Pancreas (tissue), 10 donors: Measurements from ENCODE around the gene TBX21. TPM values are rescaled to one million over a fixed set of nuclear protein-coding genes. Genes with fewer than 3 reads are reported as not detected.
A peak's percentile ranks its signal among the peaks of the same experiment; 100 is the strongest.
"Not testable (repeated sequence)": the region's sequence is repeated elsewhere in the genome, so short reads cannot be mapped to it uniquely, and the experiment has no call there.

Experiments used
- ATAC-seq, 4 donors: fragments of 200-7000 bp; cut with Tn5 transposase; one replicate each; pipeline versions ENCODE4 v1.8.0 to v1.9.1; 2020; ENCODE audit warnings: mild to moderate bottlenecking in 4 of 4, moderate library complexity in 4 of 4
- DNase-seq, 6 donors: peaks; one replicate each; pipeline ENCODE4 v3.0.0-alpha.2; 2020
- FAIRE-seq: peaks from 2 replicates; lab custom pipeline; 2012; peaks lifted over from hg19 to GRCh38; lab: Jason Lieb, UNC
- H3K27ac ChIP-seq, 4 donors: fragments of 200-600 bp; sonication (generic); 1 replicate in 3 of 4; 2 replicates in 1 of 4; pipeline versions ENCODE4 v1.5.0 to v1.8.0; 2020
- H3K27me3 ChIP-seq, 4 donors: fragments of 200-600 bp; one replicate each; pipeline ENCODE4 v1.8.0; 2021
- H3K36me3 ChIP-seq, 3 donors: fragments of 200-600 bp; sonication (generic) in 1 of 3; one replicate each; pipeline versions ENCODE4 v1.5.0 to v1.8.0; 2020 to 2021
- H3K4me1 ChIP-seq, 3 donors: fragments of 200-600 bp; one replicate each; pipeline ENCODE4 v1.8.0; 2021
- H3K4me3 ChIP-seq, 4 donors: fragments of 200-600 bp; sonication (generic) in 2 of 4; one replicate each; pipeline versions ENCODE4 v1.5.0 to v1.8.0; 2020 to 2021
- H3K9me3 ChIP-seq, 4 donors: fragments of 200-600 bp; one replicate each; pipeline ENCODE4 v1.8.0; 2021
- CTCF ChIP-seq, 4 donors: fragments of 200-600 bp; sonication (generic) in 3 of 4; IDR thresholded peaks; one replicate each; pipeline versions ENCODE4 v1.5.0 to v1.8.0; 2021; ENCODE audit warnings: antibody characterized with exemption in 4 of 4
- WGBS, 2 donors: extraction: QIAGEN DNeasy Blood & Tissue Kit; methylation state at CpG; one replicate each; pipeline ENCODE4 v1.1.7; 2013; 5-methylcytosine and 5-hydroxymethylcytosine counted together
- intact Hi-C, 3 donors: fragments of 100-400 bp; cut with DNase I; formaldehyde crosslinking; loops; one replicate each; pipeline versions ENCODE4 v1.11.1 to v1.14.2; 2022
- polyA plus RNA-seq, 2 donors: library from polyadenylated mRNA; stranded (reverse); fragments of 200-250 nt; gene quantifications; one replicate each; pipeline ENCODE4 v1.2.3, GENCODE V29; 2013
- total RNA-seq, 6 donors: library from RNA; stranded (reverse); fragmentation: NEBNext Ultra II Directional in 4 of 6; extraction: Animal tissue kit (Norgen Biotek cat#: 25700) in 4 of 6; gene quantifications; one replicate each; pipeline versions ENCODE4 v1.2.1 to v1.2.4, GENCODE V29; 2021 to 2023
- donor health status: healthy with polysubstance abuse.
- donor health status: DM: no; HTN: no; CAD: no; lungs with moderate emphysema.
- donor health status: DM: no; HTN: no; CAD: no.
- donor health status: control.
- donor health status: control.
- donor health status: Bipolar disorder and iron deficiency.
- donor health status: DM: yes; HTN: yes; CAD: no.
- donor health status: DM: no; HTN: no; CAD: no.
- donor health status: DM: no; HTN: no; CAD: no.
- donor health status: DM: yes; HTN: yes; CAD: no.

The TBX21 gene
- total and polyA plus RNA-seq, 8 donors, result 0.09 to 0.40 (median 0.17) TPM; not detected in 2

- peaks cover 0 to 10% (median 3%) of the 10 kb centered on the region in 4 donors for H3K27me3 ChIP-seq
- TF ChIP-seq CTCF (IDR thresholded peaks at IDR 0.05), result no peak
- H3K27ac ChIP-seq, result no peak overlapping the region
- no peaks in the 10 kb centered on the region for H3K36me3 ChIP-seq
- peak in 1 of 6 donors; percentile 28 for DNase-seq
- no peak overlapping the region for H3K4me3 ChIP-seq
- no peak for FAIRE-seq
- ATAC-seq, result no peak
- whole genome bisulfite sequencing, 2 donors, result 65 to 79% methylated on average over 17 of the region's 17 CpGs
- intact Hi-C loops, result no loop called here
- H3K4me1 ChIP-seq, result no peaks in the 10 kb centered on the region
- no peaks in the 10 kb centered on the region for H3K9me3 ChIP-seq
Measured at GRCh38 chr17:47736501-47737495, 3.8 kb downstream of the TBX21 start.

- 87 to 88% methylated on average over 7 of the region's 7 CpGs for WGBS, 2 donors
- no peaks in the 10 kb centered on the region for H3K4me1 ChIP-seq
- no peaks in the 10 kb centered on the region for H3K27me3 ChIP-seq
- H3K36me3 ChIP-seq, result no peaks in the 10 kb centered on the region
- H3K27ac ChIP-seq, result no peak overlapping the region
- DNase-seq (no peak), ATAC-seq (no peak), FAIRE-seq (no peak)
- intact Hi-C loops, result no loop called here
- H3K4me3 ChIP-seq, result no peak overlapping the region
- no peak for TF ChIP-seq CTCF (IDR thresholded peaks at IDR 0.05)
- H3K9me3 ChIP-seq, result no peaks in the 10 kb centered on the region
Measured at GRCh38 chr17:47738178-47738577, 5.1 kb downstream of the TBX21 start.

GRCh38 chr17:47739150-47739549 lies 6.1 kb downstream of the TBX21 start:
- no peak for ATAC-seq
- no peak for FAIRE-seq
- intact Hi-C loops, result no loop called here
- Histone ChIP-seq H3K27ac (no peak overlapping the region), H3K4me1 (no peaks in the 10 kb centered on the region), H3K27me3 (no peaks in the 10 kb centered on the region), H3K9me3 (no peaks in the 10 kb centered on the region), H3K36me3 (no peaks in the 10 kb centered on the region), H3K4me3 (no peak overlapping the region)
- no peak for DNase-seq
- 75 to 77% methylated on average over 8 of the region's 8 CpGs for WGBS, 2 donors
- TF ChIP-seq CTCF (IDR thresholded peaks at IDR 0.05), result no peak

GRCh38 chr17:47739945-47740344 lies 6.9 kb downstream of the TBX21 start:
- 75 to 89% methylated on average over 12 of the region's 12 CpGs for WGBS, 2 donors
- DNase-seq, FAIRE-seq, ATAC-seq, H3K27me3 ChIP-seq, H3K36me3 ChIP-seq, H3K9me3 ChIP-seq, H3K4me3 ChIP-seq, H3K4me1 ChIP-seq, H3K27ac ChIP-seq, intact Hi-C loops: not testable (repeated sequence)

GRCh38 chr17:47741109-47741792 lies 8.2 kb downstream of the TBX21 start:
- Histone ChIP-seq H3K27me3 (peaks cover 0 to 5% (median 0%) of the 10 kb centered on the region in 4 donors), H3K4me3 (no peak overlapping the region), H3K4me1 (no peaks in the 10 kb centered on the region), H3K36me3 (no peaks in the 10 kb centered on the region), H3K9me3 (no peaks in the 10 kb centered on the region), H3K27ac (no peak overlapping the region)
- no peak for TF ChIP-seq CTCF (IDR thresholded peaks at IDR 0.05)
- 64 to 70% methylated on average over 11 of the region's 11 CpGs for WGBS, 2 donors
- no peak for FAIRE-seq
- intact Hi-C loops, result no loop called here
- ATAC-seq, result no peak
- DNase-seq, result no peak
